Measurements from ENCODE around the gene NSMF.

Gene NSMF

GRCh38 chr9:137423514-137424291 is 35.4 kb downstream of the NSMF start:
- Histone ChIP-seq H3K4me3 (IDR thresholded peaks at IDR 0.05; ENCODE audit: insufficient read depth, low read depth, low read length) (no peak overlapping the region), H2AFZ (ENCODE audit: low read depth) (peak overlapping the region; percentile 81), H3K27ac (no peak overlapping the region)

GRCh38 chr9:137422604-137423513 is 36.3 kb downstream of the NSMF start, which contains the start of the genes EXD3 and NOXA1:
TSS of gene EXD3 (minus strand) at chr9:137423162. CDS start at chr9:137395357, 27,805 bp downstream.
TSS of gene NOXA1 (plus strand) at chr9:137423393. CDS start at chr9:137423530, 137 bp downstream.
- Histone ChIP-seq H2AFZ (ENCODE audit: low read depth) (peak within 1 kb of the TSS; percentile 81), H3K4me2 (peak within 1 kb of the TSS; percentile 85)
- peak; percentile 39; the same call in 1 of the 2 replicates for TF ChIP-seq CTCF (conservative IDR thresholded peaks at IDR 0.05; ENCODE audit: low read depth, low read length)

More at GRCh38 chr9:137423514-137424291, 35.4 kb downstream of the NSMF start:
- no peaks in the 10 kb centered on the region for H4K20me1 ChIP-seq (ENCODE audit: insufficient read depth)
- peaks cover 16% of the 10 kb centered on the region for H3K4me1 ChIP-seq (ENCODE audit: low read depth, poor library complexity, severe bottlenecking)
- TF ChIP-seq CTCF (conservative IDR thresholded peaks at IDR 0.05; ENCODE audit: low read depth, low read length): peak; percentile 18; the same call in 1 of the 2 replicates
- H3K9ac ChIP-seq: peak overlapping the region; percentile 50; the same call in 1 of the 2 replicates
- peak overlapping the region; percentile 84 for H3K4me2 ChIP-seq
- H3K36me3 ChIP-seq (ENCODE audit: insufficient read depth): no peaks in the 10 kb centered on the region
- peaks cover 23% of the 10 kb centered on the region for H3K27me3 ChIP-seq (ENCODE audit: insufficient read depth, low read depth)
- H3K79me2 ChIP-seq (ENCODE audit: insufficient read depth, low read depth): no peaks in the 10 kb centered on the region; the same call in 1 of the 2 replicates

GRCh38 chr9:137421838-137422603 is 37.1 kb downstream of the NSMF start:
- H3K4me3 ChIP-seq (IDR thresholded peaks at IDR 0.05; ENCODE audit: insufficient read depth, low read depth, low read length): no peak overlapping the region
- peak overlapping the region; percentile 69 for H2AFZ ChIP-seq (ENCODE audit: low read depth)
- no peaks in the 10 kb centered on the region for H4K20me1 ChIP-seq (ENCODE audit: insufficient read depth)
- H3K27ac ChIP-seq: peak overlapping the region; percentile 5; the same call in 1 of the 2 replicates
- H3K4me1 ChIP-seq (ENCODE audit: low read depth, poor library complexity, severe bottlenecking): peaks cover 16% of the 10 kb centered on the region
- H3K36me3 ChIP-seq (ENCODE audit: insufficient read depth): no peaks in the 10 kb centered on the region
- peak overlapping the region; percentile 85 for H3K4me2 ChIP-seq
- no peak for TF ChIP-seq CTCF (conservative IDR thresholded peaks at IDR 0.05; ENCODE audit: low read depth, low read length)
- H3K27me3 ChIP-seq (ENCODE audit: insufficient read depth, low read depth): peaks cover 16% of the 10 kb centered on the region
- no peaks in the 10 kb centered on the region; the same call in 1 of the 2 replicates for H3K79me2 ChIP-seq (ENCODE audit: insufficient read depth, low read depth)
- peak overlapping the region; percentile 56 for H3K9ac ChIP-seq

More at GRCh38 chr9:137422604-137423513, 36.3 kb downstream of the NSMF start, which contains the start of the genes EXD3 and NOXA1:
- Histone ChIP-seq H3K27ac (peak within 1 kb of the TSS; percentile 5; the same call in 1 of the 2 replicates), H3K79me2 (ENCODE audit: insufficient read depth, low read depth) (no peaks in the 10 kb centered on the region; the same call in 1 of the 2 replicates), H4K20me1 (ENCODE audit: insufficient read depth) (no peaks in the 10 kb centered on the region), H3K9ac (peak within 1 kb of the TSS; percentile 56), H3K27me3 (ENCODE audit: insufficient read depth, low read depth) (peaks cover 20% of the 10 kb centered on the region), H3K36me3 (ENCODE audit: insufficient read depth) (no peaks in the 10 kb centered on the region), H3K4me3 (IDR thresholded peaks at IDR 0.05; ENCODE audit: insufficient read depth, low read depth, low read length) (no peak within 1 kb of the TSS), H3K4me1 (ENCODE audit: low read depth, poor library complexity, severe bottlenecking) (peaks cover 16% of the 10 kb centered on the region)

Data from KMS-11 (cell line).